ENCODE measurements around the gene FOXB1. TPM values are rescaled to one million over a fixed set of nuclear protein-coding genes. Genes with fewer than 3 reads are reported as not detected.

FOXB1 gene
- total RNA-seq, 2 donors from 2014 or later = not detected

DNA sequence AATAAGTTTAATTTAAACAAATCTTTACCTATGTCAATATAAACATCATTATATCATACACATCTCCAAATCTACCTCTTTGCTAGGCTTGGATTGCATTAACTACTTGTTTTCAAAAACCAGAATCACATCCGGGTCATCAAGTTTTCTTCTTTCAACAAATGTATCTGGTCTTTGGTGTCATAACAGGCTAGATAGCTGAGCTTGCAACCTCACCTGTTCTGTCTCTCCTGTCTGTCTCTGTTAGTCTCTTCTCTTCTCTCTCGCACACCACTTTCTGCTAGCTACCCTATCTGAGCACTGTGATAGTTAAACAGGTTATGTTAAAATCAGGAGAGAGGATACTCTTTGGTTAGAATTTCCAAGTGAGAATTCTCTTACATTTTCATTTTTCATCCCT is 6.7 kb downstream of the FOXB1 start:
- intact Hi-C loops (cut with DNase I) = no loop called here
- no peak for DNase-seq (ENCODE audit: low spot score)

DNA sequence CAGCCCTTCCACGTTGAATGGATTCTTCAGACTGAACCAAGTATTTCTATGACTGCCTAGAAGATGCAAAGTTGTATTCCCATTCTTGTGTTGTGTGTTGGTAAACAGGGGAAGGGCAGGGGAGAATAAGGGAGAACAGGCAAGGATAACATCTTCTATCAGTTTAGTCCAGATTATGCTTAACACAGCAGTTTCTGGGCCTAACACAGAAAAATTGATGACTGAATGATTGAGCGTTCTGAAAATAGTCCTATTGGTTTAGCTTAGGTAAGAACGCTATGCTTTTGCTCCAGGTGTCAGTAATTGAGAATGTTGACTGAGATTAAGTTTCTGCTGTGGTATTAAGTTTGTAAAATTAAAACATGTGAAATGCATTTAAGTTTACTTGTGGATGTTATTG is 8.6 kb downstream of the FOXB1 start:
- intact Hi-C loops (cut with DNase I) = no loop called here
- no peak for DNase-seq (ENCODE audit: low spot score)

DNA sequence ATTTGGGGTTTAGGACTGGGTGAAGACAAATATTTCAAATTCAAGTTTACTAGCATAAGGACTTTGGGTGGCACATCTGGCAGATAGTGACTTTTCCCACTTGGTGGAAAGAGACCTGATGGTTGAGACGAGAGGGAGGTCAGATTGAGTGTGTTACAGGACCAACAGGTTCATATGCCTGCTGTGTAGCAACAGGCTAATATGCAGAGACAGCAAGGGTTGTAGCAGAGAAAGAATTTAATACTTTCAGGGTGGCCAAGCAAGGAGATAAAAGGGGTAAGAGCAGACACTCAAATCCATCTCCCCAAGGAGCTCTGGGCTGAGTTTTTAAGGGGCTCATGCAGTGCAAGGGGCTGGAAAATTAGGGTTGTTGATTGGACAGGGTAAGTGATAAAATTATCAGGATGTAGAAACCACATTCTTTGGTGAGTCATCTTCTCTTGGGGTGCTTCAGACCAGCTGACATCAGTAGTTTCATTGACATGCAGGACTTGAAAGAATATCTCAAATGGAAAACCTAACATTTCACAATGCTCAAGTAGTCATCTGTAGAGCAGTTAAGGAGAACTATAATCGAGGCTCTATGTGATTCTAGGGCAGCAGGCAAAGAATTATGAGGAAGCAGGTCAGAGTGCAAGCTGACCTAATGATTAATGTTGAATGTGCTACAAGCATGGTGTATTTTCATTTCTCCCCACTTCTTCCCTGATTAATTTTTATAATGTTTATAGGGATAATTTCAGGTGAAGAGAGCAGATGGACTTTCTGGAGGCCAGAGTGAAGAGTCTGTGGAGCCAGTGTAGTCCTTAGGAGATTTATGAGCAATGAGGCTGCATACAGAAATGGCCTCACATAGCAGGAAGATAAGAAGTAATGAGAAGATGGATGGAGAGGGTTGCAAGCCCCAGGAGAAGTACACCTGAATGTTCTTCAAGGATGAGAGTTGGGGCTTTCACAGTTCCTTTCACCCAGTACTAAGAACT is 13.7 kb downstream of the FOXB1 start:
- no peak for DNase-seq (ENCODE audit: low spot score)

DNA sequence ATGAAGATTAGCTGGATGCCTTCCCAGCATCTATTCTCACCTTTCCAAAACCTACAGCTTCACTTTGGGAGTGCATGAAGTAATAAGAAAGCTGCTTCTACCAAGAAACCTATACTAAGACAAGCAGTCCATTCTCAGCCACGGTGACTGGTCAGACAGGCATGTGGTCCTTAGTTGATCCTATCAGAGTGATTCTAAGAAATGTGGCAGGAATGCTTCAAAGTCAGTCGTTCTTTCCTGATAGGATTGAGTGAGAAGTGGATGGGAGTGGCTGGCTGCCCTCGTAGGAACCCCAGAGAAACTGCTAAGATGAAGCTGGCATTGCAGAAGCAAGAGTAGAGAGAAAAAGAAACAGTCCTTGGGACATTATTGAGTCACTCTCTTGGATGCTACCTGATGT is 16.6 kb downstream of the FOXB1 start:
- DNase-seq (ENCODE audit: low spot score) = no peak
- intact Hi-C loops (cut with DNase I) = no loop called here

More for the DNA sequence above, 13.7 kb downstream of the FOXB1 start:
- intact Hi-C loops (cut with DNase I) = no loop called here

DNA sequence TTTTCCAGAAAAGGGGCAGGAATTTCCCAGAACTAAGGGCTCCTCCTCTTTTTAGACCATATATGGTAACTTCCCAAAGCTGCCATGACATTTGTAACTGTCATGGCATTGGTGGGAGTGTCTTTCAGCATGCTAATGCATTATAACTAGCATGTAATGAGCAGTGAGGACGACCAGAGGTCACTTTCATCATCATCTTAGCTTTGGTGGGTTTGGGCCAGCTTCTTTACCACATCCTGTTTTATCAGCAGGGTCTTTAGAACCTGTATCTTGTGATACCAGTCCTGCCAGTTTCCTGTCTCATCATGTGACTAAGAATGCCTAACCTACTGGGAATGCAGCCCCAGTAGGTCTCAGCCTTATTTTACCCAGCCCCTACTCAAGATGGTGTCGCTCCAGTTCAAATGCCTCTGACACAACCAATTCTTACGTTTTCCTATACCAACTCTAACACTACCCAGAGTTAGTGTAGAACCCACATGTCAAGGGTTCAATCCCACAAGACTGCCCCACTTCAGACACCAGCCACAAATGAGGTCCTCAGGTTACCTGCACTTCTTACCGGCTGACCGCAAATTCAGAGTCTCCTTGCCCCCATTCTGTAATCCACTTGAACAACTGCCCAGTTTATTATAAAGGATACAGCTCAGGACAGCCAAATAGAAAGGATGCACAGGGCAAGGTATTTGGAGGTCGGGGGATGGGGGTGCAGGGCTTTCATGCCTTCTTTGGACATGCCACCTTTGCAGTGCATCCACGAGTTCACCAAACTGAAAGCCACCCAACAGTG is 17.7 kb downstream of the FOXB1 start:
- no peak for DNase-seq (ENCODE audit: low spot score)
- intact Hi-C loops (cut with DNase I) = no loop called here

DNA sequence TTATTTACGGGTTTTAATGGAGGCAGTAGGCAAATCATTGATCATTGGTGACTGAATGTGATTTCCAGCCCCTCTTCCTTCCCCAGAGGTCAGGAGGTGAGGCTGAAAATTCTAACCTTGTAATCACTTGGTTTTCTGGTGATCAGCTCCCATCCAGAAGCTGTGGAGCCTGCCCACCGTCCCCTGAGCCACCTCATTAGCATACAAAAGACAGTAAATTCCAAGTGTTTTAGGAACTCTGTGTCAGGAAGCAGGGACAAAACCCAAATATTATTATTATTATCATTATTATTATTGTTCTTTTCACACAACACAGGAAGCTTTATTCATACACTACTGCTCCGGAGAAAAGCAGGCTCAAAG is 18.2 kb downstream of the FOXB1 start:
- intact Hi-C loops (cut with DNase I) = no loop called here

DNA sequence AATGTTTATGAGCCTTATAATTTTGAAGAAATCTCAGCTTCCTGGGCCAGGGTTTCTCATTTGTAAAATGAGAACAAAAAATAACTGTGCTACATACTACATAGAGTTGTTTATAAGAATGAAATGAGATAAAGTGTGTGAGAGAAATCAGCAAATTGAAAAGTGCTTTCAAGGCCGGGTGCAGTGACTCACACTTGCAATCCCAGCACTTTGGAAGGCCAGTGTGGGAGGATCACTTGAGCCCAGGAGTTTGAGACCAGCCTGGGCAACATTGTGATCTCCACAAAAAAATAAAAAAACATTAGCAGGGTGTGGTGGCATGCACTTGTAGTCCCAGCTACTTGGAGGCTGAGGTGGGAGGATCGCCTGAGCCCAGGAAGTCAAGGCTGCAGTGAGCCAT is 22.4 kb downstream of the FOXB1 start:
- intact Hi-C loops (cut with DNase I) = loop anchor here in 1 of 2 donors (5.0 kb wide), 1 partner anchor 84 kb away; no protein-coding TSS in a partner anchor
- DNase-seq (ENCODE audit: low spot score) = no peak

More for the DNA sequence above, 18.2 kb downstream of the FOXB1 start:
- DNase-seq (ENCODE audit: low spot score) = no peak

DNA sequence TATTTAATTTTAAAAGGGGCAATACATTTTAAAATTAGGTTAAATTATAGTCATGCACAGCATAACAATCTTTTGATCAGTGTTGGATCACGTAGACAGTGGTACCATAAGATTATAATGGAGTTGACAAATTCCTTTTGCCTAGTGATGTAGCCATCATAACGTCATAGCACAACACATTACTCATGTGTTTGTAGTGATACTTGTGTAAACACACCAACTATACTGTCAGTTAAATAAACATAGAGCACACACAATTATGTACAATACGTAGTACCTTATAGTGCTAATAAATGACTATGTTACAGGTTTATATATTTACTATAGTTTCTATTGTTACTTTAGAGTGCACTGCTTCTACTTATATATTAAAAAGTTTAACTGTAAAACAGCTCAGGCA is 31.2 kb downstream of the FOXB1 start:
- DNase-seq (ENCODE audit: low spot score) = no peak
- intact Hi-C loops (cut with DNase I) = no loop called here

DNA sequence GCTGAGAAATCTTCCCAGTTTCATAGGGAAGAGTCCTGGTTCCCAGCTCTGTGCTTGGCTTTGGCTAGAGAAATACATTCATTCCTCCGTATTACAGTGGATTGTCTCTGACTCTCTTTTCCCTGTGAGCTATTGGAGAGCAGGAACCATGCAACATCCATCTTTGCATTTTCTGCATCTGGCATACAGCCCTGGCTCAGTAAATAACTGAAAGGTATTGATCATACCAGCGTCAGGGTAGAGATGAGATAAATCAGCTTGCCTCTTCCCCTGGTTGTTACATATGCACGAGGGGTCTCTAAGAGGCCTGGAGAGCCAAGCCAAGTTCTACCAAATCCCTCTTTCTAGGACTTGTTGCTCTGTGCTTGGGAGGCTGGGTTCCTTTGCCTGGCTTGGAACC is 35.2 kb downstream of the FOXB1 start:
- intact Hi-C loops (cut with DNase I) = no loop called here
- DNase-seq (ENCODE audit: low spot score) = no peak

DNA sequence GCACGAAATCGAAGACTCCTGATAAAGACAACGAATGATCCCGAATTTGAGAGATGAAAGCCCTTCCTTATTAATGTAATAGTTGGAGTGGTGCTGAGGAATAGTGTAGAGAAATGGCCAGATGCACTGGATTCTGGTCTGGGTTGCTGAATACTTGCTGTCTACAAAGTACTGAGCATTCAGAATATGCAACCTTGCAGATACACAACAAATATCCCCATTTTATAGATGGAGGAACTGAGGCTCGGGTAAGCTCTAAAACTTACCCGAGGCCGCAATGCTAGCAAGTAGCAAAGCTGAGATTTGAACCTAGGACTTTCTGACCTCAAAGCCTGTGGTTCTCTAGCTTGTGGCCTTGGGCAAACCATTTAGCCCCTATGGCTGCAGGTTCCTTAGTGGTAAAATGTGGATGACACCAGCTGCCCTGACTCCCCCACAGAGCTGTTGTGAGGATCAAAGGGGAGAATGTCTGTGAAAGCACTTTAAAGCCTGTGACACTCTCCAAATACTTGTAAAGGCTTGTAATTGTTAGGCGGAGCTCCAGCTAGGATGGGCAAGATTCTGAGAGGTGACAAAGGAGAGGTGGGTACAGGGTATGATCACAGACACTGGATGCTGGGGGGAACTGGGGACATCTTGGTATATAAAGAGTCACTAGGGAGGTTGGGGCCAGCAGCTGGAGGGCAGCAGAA is 39.8 kb downstream of the FOXB1 start:
- no peak for DNase-seq (ENCODE audit: low spot score)
- intact Hi-C loops (cut with DNase I) = no loop called here

DNA sequence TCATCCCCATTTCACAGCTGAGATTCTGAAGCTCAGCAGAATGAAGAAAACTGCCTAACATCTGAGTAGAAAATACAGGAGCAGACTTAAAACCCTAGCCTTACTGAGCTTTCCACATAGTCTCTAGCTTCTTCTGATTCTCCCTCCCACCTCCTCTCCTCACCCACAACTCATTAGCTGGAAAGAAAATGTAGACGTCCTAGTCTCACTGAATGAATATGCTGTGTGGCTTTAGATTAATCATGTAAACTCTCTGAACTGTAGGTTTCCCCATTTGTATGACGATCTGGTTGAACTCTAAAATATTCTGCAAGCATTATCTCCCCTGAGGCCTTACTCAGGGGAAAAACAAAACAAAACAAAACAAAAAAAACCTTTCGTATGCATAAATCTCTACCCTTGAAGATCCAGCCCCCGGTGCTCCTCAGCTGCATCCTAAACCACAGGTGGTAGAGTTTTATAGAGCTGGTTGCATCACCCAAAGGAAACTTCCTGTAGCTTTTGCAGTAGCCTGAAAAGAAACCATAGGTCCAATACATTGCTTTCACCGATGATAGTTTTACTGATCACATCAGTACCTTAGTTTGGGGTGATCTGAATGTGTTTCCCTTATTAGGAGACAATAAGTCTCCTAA is 40.6 kb downstream of the FOXB1 start:
- no peak for DNase-seq (ENCODE audit: low spot score)
- intact Hi-C loops (cut with DNase I) = no loop called here

DNA sequence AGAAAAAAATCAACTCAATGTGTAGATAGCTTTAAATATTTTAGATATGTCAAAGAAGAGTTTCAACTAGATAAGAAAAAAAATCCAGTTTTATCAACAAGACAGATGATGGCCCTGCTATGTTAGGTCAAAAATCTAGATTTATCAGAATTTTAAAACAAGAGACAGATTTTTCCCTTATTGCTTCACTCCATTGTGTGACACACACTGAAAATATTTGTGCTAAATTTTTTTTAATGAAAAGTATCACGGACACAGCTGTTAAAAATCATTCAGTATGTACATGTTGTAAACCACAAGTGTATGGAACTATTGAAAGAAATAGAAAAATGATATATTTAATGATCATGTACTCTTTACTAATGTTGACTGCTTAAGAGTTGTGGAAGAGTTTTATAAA is 43.6 kb downstream of the FOXB1 start:
- DNase-seq (ENCODE audit: low spot score) = no peak
- intact Hi-C loops (cut with DNase I) = no loop called here

DNA sequence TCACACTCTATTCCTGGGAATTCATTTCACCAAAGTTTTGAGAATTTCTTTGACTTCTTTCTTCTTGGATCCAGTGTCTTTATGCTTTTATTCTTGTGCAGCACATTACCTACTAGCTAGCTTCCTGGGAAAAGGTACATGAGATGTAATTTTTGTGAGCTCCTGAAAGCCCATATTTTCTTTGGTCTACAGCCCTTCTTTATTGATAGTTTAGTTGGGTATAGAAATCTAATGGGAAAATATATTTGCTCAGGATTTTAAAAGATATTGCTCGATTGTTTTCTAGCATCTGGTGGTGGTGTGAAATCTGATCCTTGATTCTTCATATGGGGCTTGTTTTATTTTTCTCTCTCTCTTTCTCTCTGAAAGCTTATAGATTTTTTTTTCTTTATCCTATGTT is 45.8 kb downstream of the FOXB1 start:
- DNase-seq (ENCODE audit: low spot score) = no peak
- intact Hi-C loops (cut with DNase I) = no loop called here

DNA sequence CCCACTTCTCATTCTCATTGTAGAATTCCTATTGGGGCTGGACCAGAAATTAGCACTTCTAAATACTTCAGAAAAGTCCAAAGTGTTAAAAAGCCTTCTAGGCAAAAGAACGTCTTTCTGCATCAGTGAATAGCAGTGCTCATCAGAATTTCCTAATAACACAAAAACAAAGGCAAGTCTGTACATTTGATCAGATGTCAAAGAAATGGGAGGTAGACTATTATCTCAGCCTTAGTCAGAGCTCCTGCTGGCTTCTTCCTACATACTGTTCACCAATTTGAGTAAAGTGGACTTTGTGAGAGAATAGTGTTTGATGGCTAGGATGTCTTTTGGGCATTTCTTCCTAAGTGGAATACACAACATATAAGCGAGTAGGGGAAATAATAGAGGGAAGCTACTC is 48.7 kb downstream of the FOXB1 start:
- no peak for DNase-seq (ENCODE audit: low spot score)
- intact Hi-C loops (cut with DNase I) = no loop called here

DNA sequence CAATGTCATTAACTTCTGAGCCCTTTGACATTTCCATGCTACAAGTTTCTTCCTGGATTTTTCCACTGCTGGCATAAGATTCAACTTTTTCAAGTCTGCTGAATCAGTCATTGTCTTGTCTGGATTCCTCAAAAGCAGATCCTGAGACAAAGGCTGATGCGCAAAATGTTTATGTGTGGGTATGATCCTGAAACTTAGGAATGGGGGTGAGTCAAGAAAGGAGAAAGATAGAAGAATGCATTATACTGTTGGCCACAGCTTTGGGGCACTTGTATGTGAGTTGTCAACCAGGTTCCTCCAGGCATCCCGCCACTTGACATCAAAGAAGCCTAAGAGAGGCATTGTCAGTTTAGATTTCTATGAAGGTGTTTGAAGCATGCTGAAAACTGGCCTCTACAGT is 50.4 kb downstream of the FOXB1 start:
- intact Hi-C loops (cut with DNase I) = no loop called here
- no peak for DNase-seq (ENCODE audit: low spot score)
